GM21367 (cell line): ENCODE results near the gene EPS8L3.

ENCODE experiments used
- ATAC-seq: cut with Tn5 transposase; IDR thresholded peaks from one replicate; pipeline ENCODE4 v1.9.1; 2021; ENCODE audit not compliant: unreplicated experiment

The EPS8L3 gene

GRCh38 chr1:109793486-109794318 lies 30.0 kb upstream of the EPS8L3 start:
- ATAC-seq, result no peak

- ATAC-seq, result no peak
Observed at GRCh38 chr1:109793089-109793485, 29.4 kb upstream of the EPS8L3 start.

DNA sequence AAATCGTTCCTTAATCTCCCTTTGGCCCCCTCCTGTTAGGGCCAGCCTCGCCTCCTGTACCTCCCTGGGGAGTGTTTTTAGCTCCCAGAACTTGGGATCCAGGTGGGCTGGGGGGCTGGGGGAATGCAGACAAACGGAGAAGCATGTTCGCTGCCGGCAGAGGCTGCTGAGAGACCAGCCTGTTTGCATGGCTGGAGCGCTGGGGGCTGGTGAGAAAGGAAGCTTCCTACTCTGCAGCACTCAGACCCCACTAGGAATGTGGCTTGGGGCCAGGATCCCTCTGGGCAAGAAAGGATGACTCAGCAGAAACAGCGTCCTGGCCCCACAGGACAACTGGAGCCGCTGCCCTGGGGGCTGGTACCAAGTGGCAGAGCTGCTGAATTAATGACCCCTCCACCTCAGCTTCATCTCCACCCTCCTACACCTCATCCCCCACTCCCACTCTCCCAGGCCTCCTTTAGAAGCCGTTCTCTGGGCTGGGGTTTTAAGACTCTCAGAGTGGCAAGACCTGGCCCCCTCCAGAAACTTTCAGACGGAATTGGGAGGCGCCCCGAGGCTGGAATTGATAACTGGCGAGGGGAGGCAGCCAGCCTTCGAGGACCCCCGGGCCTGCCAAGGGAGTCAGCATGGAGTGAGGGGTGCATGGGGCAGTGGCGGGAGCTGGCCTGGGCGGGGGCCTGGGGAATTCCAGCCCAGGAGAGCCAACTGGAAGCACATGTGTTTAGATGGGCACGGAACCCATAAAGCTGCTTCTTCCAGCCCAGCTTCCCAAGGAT lies 28.5 kb upstream of the EPS8L3 start:
- no peak for ATAC-seq

GRCh38 chr1:109791495-109792043 lies 27.8 kb upstream of the EPS8L3 start:
- no peak for ATAC-seq

GRCh38 chr1:109790735-109791494 lies 27.2 kb upstream of the EPS8L3 start:
- no peak for ATAC-seq

GRCh38 chr1:109790329-109790728 lies 26.6 kb upstream of the EPS8L3 start:
- no peak for ATAC-seq

- ATAC-seq, result no peak
Observed at GRCh38 chr1:109789551-109790180, 25.9 kb upstream of the EPS8L3 start.

GRCh38 chr1:109788695-109789521 lies 25.2 kb upstream of the EPS8L3 start:
- ATAC-seq, result no peak

- no peak for ATAC-seq
Observed at GRCh38 chr1:109787845-109788601, 24.3 kb upstream of the EPS8L3 start.

- no peak for ATAC-seq
Observed at GRCh38 chr1:109787211-109787844, 23.6 kb upstream of the EPS8L3 start.

GRCh38 chr1:109786531-109787021 lies 22.9 kb upstream of the EPS8L3 start:
- no peak for ATAC-seq

DNA sequence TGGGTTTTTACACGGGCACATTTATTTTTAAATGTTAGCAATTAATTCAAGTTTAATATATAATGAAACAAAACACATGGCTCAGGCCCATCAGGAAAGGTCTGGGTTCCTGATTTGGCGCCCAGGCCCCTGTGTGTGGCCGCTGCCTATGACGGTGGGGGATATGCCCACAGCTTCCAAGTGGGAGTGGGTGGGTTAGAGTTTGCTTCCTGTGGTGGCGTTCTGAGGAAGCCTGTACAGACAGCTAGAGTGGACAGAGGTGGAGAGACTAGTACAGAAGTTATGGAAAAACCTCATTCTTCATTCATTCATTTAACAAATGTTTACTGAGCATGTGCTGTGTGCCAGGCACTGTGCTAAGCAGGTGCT lies 22.4 kb upstream of the EPS8L3 start:
- ATAC-seq, result no peak

DNA sequence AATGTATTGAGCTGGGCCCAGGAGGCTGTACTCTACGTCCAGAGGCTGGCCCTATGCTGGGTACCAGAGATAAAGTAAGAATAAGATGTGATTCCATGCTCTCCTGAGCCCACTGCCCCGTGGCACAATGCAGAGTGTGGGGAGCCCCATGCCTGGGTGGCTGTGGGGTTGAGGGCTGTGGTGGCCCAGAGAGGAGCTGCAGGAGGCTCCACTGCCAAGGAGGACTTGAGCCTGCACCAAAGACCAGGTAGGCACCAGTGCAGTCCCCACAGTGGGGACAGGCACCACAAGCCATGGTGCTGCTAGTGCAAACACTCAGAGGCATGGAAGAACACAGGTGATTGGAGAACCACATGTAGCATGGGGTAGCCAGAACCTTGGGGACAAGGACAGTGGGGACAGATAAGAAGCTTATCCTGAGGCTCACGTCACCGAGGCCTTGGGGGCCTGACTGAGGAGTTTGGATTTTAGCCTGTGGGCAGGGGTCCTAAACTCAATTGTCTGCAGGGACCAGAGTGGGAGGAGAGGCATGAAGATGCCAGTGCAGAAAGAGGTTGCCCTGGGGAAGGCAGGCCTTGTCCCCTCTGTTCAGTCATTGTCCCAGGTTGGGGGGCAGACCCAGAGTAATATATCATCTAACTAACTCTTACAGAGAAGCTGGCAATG lies 21.9 kb upstream of the EPS8L3 start:
- ATAC-seq, result no peak

DNA sequence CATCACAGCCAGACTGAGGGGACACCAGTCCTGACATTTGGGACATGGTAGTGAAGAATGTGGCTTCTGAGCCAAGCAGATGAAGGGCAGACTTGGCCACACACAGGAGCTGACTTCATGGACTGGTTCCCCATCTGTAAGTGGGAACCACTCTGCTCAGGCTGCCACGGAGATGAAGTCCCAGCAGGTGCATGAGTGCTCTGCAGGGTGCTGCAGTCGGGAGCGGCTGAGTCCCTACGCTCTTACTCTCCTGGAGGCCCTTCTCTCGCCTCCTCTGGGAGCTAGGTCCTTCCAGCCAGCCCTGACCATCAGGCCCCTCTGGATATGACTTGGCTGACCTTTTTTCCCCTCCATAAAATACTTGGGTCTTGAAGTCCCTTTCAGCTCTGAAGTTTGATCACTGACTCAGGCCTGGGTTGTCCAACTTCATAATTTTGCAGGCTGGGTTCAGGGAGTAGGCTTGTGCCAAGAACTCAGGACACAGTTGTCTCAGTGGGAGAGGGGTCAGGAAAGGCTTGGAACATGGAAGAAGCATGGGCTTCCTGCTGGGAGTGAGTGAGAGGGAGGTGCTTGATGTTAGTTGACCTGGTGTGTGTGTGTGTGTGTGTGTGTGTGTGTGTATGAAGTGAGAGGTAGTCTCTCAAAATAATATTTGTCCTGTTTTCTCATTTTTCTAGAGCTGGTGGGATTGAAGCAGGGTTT lies 21.0 kb upstream of the EPS8L3 start:
- no peak for ATAC-seq

- no peak for ATAC-seq
Observed at GRCh38 chr1:109783436-109783835, 19.7 kb upstream of the EPS8L3 start.

DNA sequence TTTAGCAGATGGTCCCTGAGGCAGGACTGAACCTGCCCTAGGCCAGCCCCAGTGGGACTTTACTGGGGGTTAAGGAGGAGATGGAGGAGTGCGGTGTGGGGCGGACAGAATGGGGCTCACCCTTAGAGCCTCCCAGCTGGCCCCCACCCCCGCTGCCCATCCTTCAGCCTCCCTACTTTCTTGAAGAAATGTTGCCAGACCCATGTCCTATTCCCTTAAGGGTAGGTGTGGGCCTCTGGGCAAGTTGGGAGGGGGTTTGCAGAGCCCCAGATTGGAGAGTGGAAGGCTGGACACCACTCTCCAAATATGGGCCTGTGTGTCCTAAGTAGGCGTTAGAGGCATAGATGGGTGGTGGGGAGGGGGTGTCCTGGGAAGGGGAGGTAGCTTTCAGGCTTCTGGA lies 19.2 kb upstream of the EPS8L3 start:
- no peak for ATAC-seq

DNA sequence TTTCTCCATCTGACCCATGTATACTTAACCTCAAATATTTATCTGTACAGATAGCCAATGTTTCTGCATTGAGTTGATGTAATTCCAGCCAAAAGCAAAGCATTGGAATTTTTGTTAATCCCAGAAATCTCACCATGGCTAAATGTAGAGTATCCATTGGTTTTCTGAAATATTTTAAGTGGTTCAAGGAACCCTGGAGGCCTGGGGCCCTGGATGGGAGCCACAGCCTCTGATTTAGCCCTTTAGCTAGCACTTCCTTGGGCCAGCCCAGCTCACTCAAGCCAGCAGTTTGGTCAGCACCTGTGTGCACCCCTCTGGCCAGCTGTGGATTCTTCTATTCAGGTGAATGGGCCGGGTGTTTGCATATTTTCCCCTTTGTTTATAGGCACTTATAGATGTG lies 18.8 kb upstream of the EPS8L3 start:
- no peak for ATAC-seq
